ENCODE measurements around the gene ABCC8. TPM values are rescaled to one million over a fixed set of nuclear protein-coding genes. Genes with fewer than 3 reads are reported as not detected.

ABCC8 gene
- total and polyA plus RNA-seq, 2 experiments from 2014 or later: 2.0 to 3.4 TPM

- Histone ChIP-seq H3K4me3 (no peak overlapping the region), H3K79me2 (replicated peaks; ENCODE audit: insufficient read depth) (no peaks in the 10 kb centered on the region), H3F3A (replicated peaks; ENCODE audit: low read depth) (no peaks in the 10 kb centered on the region), H3K27me3 (ENCODE audit: insufficient read depth) (no peaks in the 10 kb centered on the region), H3K4me2 (no peak overlapping the region), H3K4me1 (ENCODE audit: insufficient read depth) (no peaks in the 10 kb centered on the region), H2AFZ (no peak overlapping the region), H3K9me2 (ENCODE audit: insufficient read depth) (no peaks in the 10 kb centered on the region), H3K36me3 (ENCODE audit: insufficient read depth) (no peaks in the 10 kb centered on the region), H4K20me1 (replicated peaks; ENCODE audit: insufficient read depth) (no peaks in the 10 kb centered on the region), H3K27ac (ENCODE audit: low read depth) (no peak overlapping the region)
- H3K4me1 Mint-ChIP-seq: peaks cover 4% of the 10 kb centered on the region
- H3K4me3 Mint-ChIP-seq: no peak overlapping the region
- H3K27me3 Mint-ChIP-seq (ENCODE audit: insufficient read depth, low read depth, poor library complexity): peaks cover 4% of the 10 kb centered on the region
- ATAC-seq (no peak), DNase-seq (ENCODE audit: low spot score) (no peak)
- H3K36me3 Mint-ChIP-seq (ENCODE audit: low read depth): no peaks in the 10 kb centered on the region
- no peaks in the 10 kb centered on the region for H3K9me3 Mint-ChIP-seq
- no peak for TF ChIP-seq POLR2AphosphoS5 (IDR thresholded peaks at IDR 0.05; ENCODE audit: low read depth)
- no peak overlapping the region for H3K27ac Mint-ChIP-seq
These were observed 13.0 kb downstream of the ABCC8 start for GRCh38 chr11:17463546-17464174.

GRCh38 chr11:17462940-17463339 lies 13.7 kb downstream of the ABCC8 start:
- Histone ChIP-seq H3F3A (replicated peaks; ENCODE audit: low read depth) (no peaks in the 10 kb centered on the region), H3K9me2 (ENCODE audit: insufficient read depth) (no peaks in the 10 kb centered on the region), H3K4me1 (ENCODE audit: insufficient read depth) (peaks cover 6% of the 10 kb centered on the region), H3K36me3 (ENCODE audit: insufficient read depth) (no peaks in the 10 kb centered on the region), H3K27me3 (ENCODE audit: insufficient read depth) (no peaks in the 10 kb centered on the region), H3K27ac (ENCODE audit: low read depth) (no peak overlapping the region), H3K4me2 (no peak overlapping the region), H3K4me3 (no peak overlapping the region), H2AFZ (no peak overlapping the region), H3K79me2 (replicated peaks; ENCODE audit: insufficient read depth) (no peaks in the 10 kb centered on the region), H4K20me1 (replicated peaks; ENCODE audit: insufficient read depth) (no peaks in the 10 kb centered on the region)
- H3K27ac Mint-ChIP-seq: no peak overlapping the region
- no peak for ATAC-seq
- peaks cover 3% of the 10 kb centered on the region for H3K27me3 Mint-ChIP-seq (ENCODE audit: insufficient read depth, low read depth, poor library complexity)
- H3K9me3 Mint-ChIP-seq: no peaks in the 10 kb centered on the region
- H3K4me1 Mint-ChIP-seq: peaks cover 11% of the 10 kb centered on the region
- DNase-seq (ENCODE audit: low spot score): no peak
- H3K36me3 Mint-ChIP-seq (ENCODE audit: low read depth): no peaks in the 10 kb centered on the region
- H3K4me3 Mint-ChIP-seq: no peak overlapping the region
- no peak for TF ChIP-seq EZH2 (IDR thresholded peaks at IDR 0.05; ENCODE audit: low read depth, unreplicated experiment)
- TF ChIP-seq ETS1 (IDR thresholded peaks at IDR 0.05): no peak
- TF ChIP-seq CREB1 (CRISPR knock-in tag; IDR thresholded peaks at IDR 0.05; ENCODE audit: low read depth): no peak
- TF ChIP-seq ZNF331 (CRISPR knock-in tag; IDR thresholded peaks at IDR 0.05; ENCODE audit: low read depth): no peak
- no peak for TF ChIP-seq REST (IDR thresholded peaks at IDR 0.05; ENCODE audit: unreplicated experiment)
- no peak for TF ChIP-seq STAT1 (IDR thresholded peaks at IDR 0.05; ENCODE audit: unreplicated experiment)
- no peak for TF ChIP-seq ZNF462 (CRISPR knock-in tag; IDR thresholded peaks at IDR 0.05)
- TF ChIP-seq POLR2AphosphoS5 (IDR thresholded peaks at IDR 0.05; ENCODE audit: low read depth): no peak
- no peak for TF ChIP-seq ZNF114 (CRISPR knock-in tag; IDR thresholded peaks at IDR 0.05)
